ENCODE data around the gene PSEN1. TPM values are rescaled to one million over a fixed set of nuclear protein-coding genes. Genes with fewer than 3 reads are reported as not detected.

PSEN1 gene
- total RNA-seq, 1 experiment from 2014 or later, result 41.9 TPM

DNA sequence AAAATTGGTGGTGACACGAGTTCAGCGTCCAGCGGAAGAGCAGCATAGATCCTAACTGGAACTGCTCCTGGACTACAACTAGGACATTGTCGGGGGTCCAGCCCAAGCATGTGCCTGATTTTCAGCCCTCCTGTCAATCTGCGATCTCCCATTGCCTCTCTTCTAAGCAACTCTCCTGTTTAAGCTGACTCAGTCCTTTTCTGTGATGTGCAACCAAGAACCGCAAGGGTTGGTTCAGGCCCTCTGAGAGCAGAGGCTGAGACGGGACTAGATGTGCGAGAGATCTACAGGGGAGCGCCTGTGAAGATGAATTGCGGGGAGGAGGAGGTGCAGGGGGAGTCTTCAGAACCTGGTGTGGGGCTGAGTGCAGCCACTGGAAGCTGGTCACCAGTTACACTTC lies 97.3 kb downstream of the PSEN1 start:
- no peaks in the 10 kb centered on the region for H3K36me3 ChIP-seq (ENCODE audit: insufficient read depth, low read length, poor library complexity, severe bottlenecking)
- H3K27me3 ChIP-seq (replicated peaks; ENCODE audit: insufficient read depth, low read depth, low read length, poor library complexity), result peaks cover 20% of the 10 kb centered on the region
- no peak overlapping the region for H3K27ac ChIP-seq (ENCODE audit: low read depth, low read length, poor library complexity, severe bottlenecking)
- TF ChIP-seq, protein P1, sequence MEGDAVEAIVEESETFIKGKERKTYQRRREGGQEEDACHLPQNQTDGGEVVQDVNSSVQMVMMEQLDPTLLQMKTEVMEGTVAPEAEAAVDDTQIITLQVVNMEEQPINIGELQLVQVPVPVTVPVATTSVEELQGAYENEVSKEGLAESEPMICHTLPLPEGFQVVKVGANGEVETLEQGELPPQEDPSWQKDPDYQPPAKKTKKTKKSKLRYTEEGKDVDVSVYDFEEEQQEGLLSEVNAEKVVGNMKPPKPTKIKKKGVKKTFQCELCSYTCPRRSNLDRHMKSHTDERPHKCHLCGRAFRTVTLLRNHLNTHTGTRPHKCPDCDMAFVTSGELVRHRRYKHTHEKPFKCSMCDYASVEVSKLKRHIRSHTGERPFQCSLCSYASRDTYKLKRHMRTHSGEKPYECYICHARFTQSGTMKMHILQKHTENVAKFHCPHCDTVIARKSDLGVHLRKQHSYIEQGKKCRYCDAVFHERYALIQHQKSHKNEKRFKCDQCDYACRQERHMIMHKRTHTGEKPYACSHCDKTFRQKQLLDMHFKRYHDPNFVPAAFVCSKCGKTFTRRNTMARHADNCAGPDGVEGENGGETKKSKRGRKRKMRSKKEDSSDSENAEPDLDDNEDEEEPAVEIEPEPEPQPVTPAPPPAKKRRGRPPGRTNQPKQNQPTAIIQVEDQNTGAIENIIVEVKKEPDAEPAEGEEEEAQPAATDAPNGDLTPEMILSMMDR (conservative IDR thresholded peaks at IDR 0.05; ENCODE audit: low read depth, low read length), result no peak
- no peak for TF ChIP-seq EZH2 (IDR thresholded peaks at IDR 0.05; ENCODE audit: borderline replicate concordance, low read depth, low read length, poor library complexity, severe bottlenecking)
- no peaks in the 10 kb centered on the region for H3K9me3 ChIP-seq (ENCODE audit: low read depth, low read length, poor library complexity, severe bottlenecking)
- POLR2A ChIA-PET (ENCODE audit: low non-redundant PET), result no interaction called here
- intact Hi-C loops (cut with micrococcal nuclease; ENCODE audit: unreplicated experiment), result no loop called here
- DNase-seq (ENCODE audit: low spot score), result no peak
- CTCF ChIA-PET, result no interaction called here
- peaks cover 7% of the 10 kb centered on the region for H3K4me1 ChIP-seq (ENCODE audit: insufficient read depth, low read length, poor library complexity, severe bottlenecking)
- BruUV-seq (replicated peaks), result no TSS peak
- no peak overlapping the region for H3K4me3 ChIP-seq (ENCODE audit: low read depth, low read length, poor library complexity, severe bottlenecking)

DNA sequence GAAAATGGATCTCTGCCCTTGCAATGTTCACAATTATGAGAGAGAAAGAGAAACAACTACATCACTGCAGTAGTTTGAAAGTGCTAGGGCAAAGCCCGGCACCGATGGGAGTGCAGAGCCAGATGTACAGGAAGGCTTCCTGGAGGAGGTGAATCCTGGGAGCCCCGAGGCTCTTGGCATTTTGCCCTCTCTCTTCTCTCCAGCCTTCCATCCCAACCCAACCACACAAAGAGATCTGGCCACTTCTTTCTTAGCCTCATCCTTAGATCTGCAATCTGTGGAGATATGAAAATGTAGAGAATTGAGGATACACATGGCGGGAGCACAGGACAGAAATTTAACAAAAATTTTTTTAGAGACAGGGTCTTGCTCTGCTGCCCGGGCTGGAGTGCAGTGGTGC lies 97.7 kb downstream of the PSEN1 start:
- DNase-seq (ENCODE audit: low spot score), result no peak
- no TSS peak for BruUV-seq (replicated peaks)

DNA sequence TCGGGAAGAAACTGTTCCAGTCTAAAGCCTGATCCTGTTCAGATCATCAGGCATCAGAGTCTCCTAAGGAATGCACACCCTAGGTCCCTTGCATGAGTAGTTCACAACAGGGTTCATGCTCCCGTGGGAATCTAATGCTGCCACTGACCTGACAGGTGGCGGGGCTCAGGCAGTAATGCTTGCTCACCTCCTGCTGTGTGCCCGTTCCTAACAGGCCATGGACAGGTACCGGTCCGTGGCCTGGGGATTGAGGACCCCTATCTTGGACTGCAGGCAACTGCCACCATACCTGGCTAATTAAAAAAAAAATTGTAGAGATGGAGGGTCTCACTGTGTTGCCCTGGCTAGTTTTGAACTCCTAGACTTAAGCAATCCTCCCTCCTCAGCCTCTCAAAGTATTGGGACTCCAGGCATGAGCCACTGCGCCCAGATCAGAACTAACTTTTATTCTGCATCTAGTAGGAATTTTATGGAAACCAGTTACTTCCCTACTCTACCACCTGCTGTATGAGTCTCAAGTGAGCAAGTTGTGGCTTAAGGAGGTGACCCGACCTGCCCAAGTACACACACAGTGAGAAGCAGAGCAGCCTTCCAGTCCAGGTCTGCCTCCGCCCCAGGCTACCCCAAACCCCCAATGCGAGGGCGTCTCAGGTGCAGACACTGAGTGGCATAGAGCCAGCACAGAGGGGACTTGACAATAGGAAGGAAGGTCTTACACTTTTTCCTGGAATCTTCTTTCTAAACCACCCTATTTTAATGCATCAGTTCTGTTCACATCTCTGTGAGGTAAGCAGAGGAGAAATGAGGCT lies 98.5 kb downstream of the PSEN1 start:
- H3K27ac ChIP-seq (ENCODE audit: low read depth, low read length, poor library complexity, severe bottlenecking), result no peak overlapping the region
- TF ChIP-seq, protein P1 (conservative IDR thresholded peaks at IDR 0.05; ENCODE audit: low read depth, low read length), result no peak
- TF ChIP-seq EZH2 (IDR thresholded peaks at IDR 0.05; ENCODE audit: borderline replicate concordance, low read depth, low read length, poor library complexity, severe bottlenecking), result no peak
- ChIA-PET POLR2A (ENCODE audit: low non-redundant PET) (no interaction called here), CTCF (no interaction called here)
- no TSS peak for BruUV-seq (replicated peaks)
- no peaks in the 10 kb centered on the region for H3K36me3 ChIP-seq (ENCODE audit: insufficient read depth, low read length, poor library complexity, severe bottlenecking)
- peaks cover 26% of the 10 kb centered on the region for H3K27me3 ChIP-seq (replicated peaks; ENCODE audit: insufficient read depth, low read depth, low read length, poor library complexity)
- DNase-seq (ENCODE audit: low spot score), result no peak
- intact Hi-C loops (cut with micrococcal nuclease; ENCODE audit: unreplicated experiment), result no loop called here
- H3K4me1 ChIP-seq (ENCODE audit: insufficient read depth, low read length, poor library complexity, severe bottlenecking), result peaks cover 12% of the 10 kb centered on the region
- no peaks in the 10 kb centered on the region for H3K9me3 ChIP-seq (ENCODE audit: low read depth, low read length, poor library complexity, severe bottlenecking)
- H3K4me3 ChIP-seq (ENCODE audit: low read depth, low read length, poor library complexity, severe bottlenecking), result no peak overlapping the region

More for the DNA sequence above, 97.7 kb downstream of the PSEN1 start:
- Histone ChIP-seq H3K4me1 (ENCODE audit: insufficient read depth, low read length, poor library complexity, severe bottlenecking) (peaks cover 10% of the 10 kb centered on the region), H3K4me3 (ENCODE audit: low read depth, low read length, poor library complexity, severe bottlenecking) (no peak overlapping the region), H3K27me3 (replicated peaks; ENCODE audit: insufficient read depth, low read depth, low read length, poor library complexity) (peaks cover 22% of the 10 kb centered on the region), H3K9me3 (ENCODE audit: low read depth, low read length, poor library complexity, severe bottlenecking) (no peaks in the 10 kb centered on the region), H3K36me3 (ENCODE audit: insufficient read depth, low read length, poor library complexity, severe bottlenecking) (no peaks in the 10 kb centered on the region), H3K27ac (ENCODE audit: low read depth, low read length, poor library complexity, severe bottlenecking) (no peak overlapping the region)
- intact Hi-C loops (cut with micrococcal nuclease; ENCODE audit: unreplicated experiment), result no loop called here
- CTCF ChIA-PET, result no interaction called here
- TF ChIP-seq, protein P1 (conservative IDR thresholded peaks at IDR 0.05; ENCODE audit: low read depth, low read length), result no peak
- no peak for TF ChIP-seq EZH2 (IDR thresholded peaks at IDR 0.05; ENCODE audit: borderline replicate concordance, low read depth, low read length, poor library complexity, severe bottlenecking)
- POLR2A ChIA-PET (ENCODE audit: low non-redundant PET), result no interaction called here
